Central memory CD4-positive, alpha-beta T cell (primary cell): ENCODE data around the gene GBP5.
"Not testable (repeated sequence)": the region's sequence is repeated elsewhere in the genome, so short reads cannot be mapped to it uniquely, and the experiment has no call there.

Experiments
- DNase-seq: peaks from one replicate; pipeline ENCODE4 v3.0.0; 2022

GBP5 gene

GRCh38 chr1:89279011-89279466 is 6.4 kb upstream of the GBP5 start:
- DNase-seq: peak; percentile 62

- peak; percentile 21 for DNase-seq
Measured at GRCh38 chr1:89277725-89278124, 5.1 kb upstream of the GBP5 start.

- no peak for DNase-seq
Measured at GRCh38 chr1:89276690-89277089, 4.0 kb upstream of the GBP5 start.

GRCh38 chr1:89274411-89274857 is 1.8 kb upstream of the GBP5 start:
- DNase-seq: peak; percentile 49

GRCh38 chr1:89273324-89273778 is 691 bp upstream of the GBP5 start:
- DNase-seq: no peak

- no peak for DNase-seq
Measured at GRCh38 chr1:89271341-89272015, 1.2 kb downstream of the GBP5 start.

- DNase-seq: no peak
Measured at GRCh38 chr1:89270423-89270822, 2.2 kb downstream of the GBP5 start.

- DNase-seq: no peak
Measured at GRCh38 chr1:89269277-89269676, 3.4 kb downstream of the GBP5 start.

- DNase-seq: no peak
Measured at GRCh38 chr1:89262643-89263042, 10.0 kb downstream of the GBP5 start.

GRCh38 chr1:89261926-89262515 is 10.6 kb downstream of the GBP5 start:
- DNase-seq: no peak

- DNase-seq: no peak
Measured at GRCh38 chr1:89260566-89261255, 11.9 kb downstream of the GBP5 start.

- DNase-seq: no peak
Measured at GRCh38 chr1:89260042-89260441, 12.6 kb downstream of the GBP5 start.

GRCh38 chr1:89259283-89259971 is 13.2 kb downstream of the GBP5 start:
- DNase-seq: peak; percentile 38

- no peak for DNase-seq
Measured at GRCh38 chr1:89257041-89257440, 15.6 kb downstream of the GBP5 start.

GRCh38 chr1:89255581-89255980 is 17.1 kb downstream of the GBP5 start:
- DNase-seq: not testable (repeated sequence)

- no peak for DNase-seq
Measured at GRCh38 chr1:89254658-89255287, 17.9 kb downstream of the GBP5 start.

- DNase-seq: no peak
Measured at GRCh38 chr1:89243046-89243445, 29.6 kb downstream of the GBP5 start.
